H1 (cell line): ENCODE data around the gene TBX21. TPM values are rescaled to one million over a fixed set of nuclear protein-coding genes. Genes with fewer than 3 reads are reported as not detected.

ENCODE experiments used
- CTCF ChIA-PET: fragments of 300-600 bp; sonication (Branson Sonifier 250); formaldehyde crosslinking; loops from one replicate; lab custom pipeline; 2021; ENCODE audit not compliant: partially characterized antibody; lab: Charles Lee
- POLR2A ChIA-PET: fragments of 300-600 bp; sonication (Branson Sonifier 250); formaldehyde crosslinking; loops from one replicate; lab custom pipeline; 2021; ENCODE audit warnings: inconsistent platforms; ENCODE audit not compliant: partially characterized antibody; lab: Charles Lee
- DNase-seq, 2 experiments: peaks; one replicate each; pipeline versions ENCODE4 v3.0.0 to v3.0.0-alpha.2; 2010 to 2022; ENCODE audit warnings: low spot score in 2 of 2, low read depth in 1 of 2, mixed read lengths in 1 of 2
- FAIRE-seq: peaks from 2 replicates; lab custom pipeline; 2011; peaks lifted over from hg19 to GRCh38; lab: Jason Lieb, UNC
- H2AFZ ChIP-seq: 2 replicates; pipeline ENCODE4 v1.8.1; 2012; ENCODE audit warnings: low read length, inconsistent platforms
- H2AK5ac ChIP-seq: 2 replicates; pipeline ENCODE4 v1.6.1; 2013; ENCODE audit warnings: low read depth, low read length
- H2BK120ac ChIP-seq: replicated peaks from 2 replicates; pipeline ENCODE3; 2013; ENCODE audit warnings: low read depth, low read length, inconsistent platforms
- H2BK12ac ChIP-seq: 2 replicates; pipeline ENCODE4 v1.6.1; 2013; ENCODE audit warnings: low read depth, low read length
- H2BK15ac ChIP-seq: 2 replicates; pipeline ENCODE4 v1.6.1; 2013; ENCODE audit warnings: low read length
- H2BK20ac ChIP-seq: 2 replicates; pipeline ENCODE4 v1.6.1; 2013; ENCODE audit warnings: low read length
- H2BK5ac ChIP-seq: 2 replicates; pipeline ENCODE4 v1.6.1; 2013; ENCODE audit warnings: low read depth, low read length
- H3K14ac ChIP-seq: 2 replicates; pipeline ENCODE4 v1.6.1; 2013; ENCODE audit warnings: inconsistent platforms; ENCODE audit not compliant: insufficient read length
- H3K18ac ChIP-seq: 2 replicates; pipeline ENCODE4 v1.6.1; 2013; ENCODE audit warnings: low read length; ENCODE audit errors: extremely low read depth
- H3K23ac ChIP-seq: 2 replicates; pipeline ENCODE4 v1.6.1; 2013; ENCODE audit warnings: inconsistent platforms; ENCODE audit not compliant: insufficient read length
- H3K23me2 ChIP-seq: 2 replicates; pipeline ENCODE4 v1.6.1; 2013; ENCODE audit warnings: low read depth, low read length
- H3K27ac ChIP-seq: 2 replicates; pipeline ENCODE4 v1.6.1; 2011; ENCODE audit warnings: low read depth, low read length, inconsistent platforms
- H3K27me3 ChIP-seq, 4 experiments: replicated peaks in 1 of 4; 1 replicate in 1 of 4; 2 replicates in 3 of 4; pipeline versions ENCODE4 v1.6.1 to v1.8.1; 2011 to 2013; ENCODE audit warnings: low read length in 3 of 4, mild to moderate bottlenecking in 3 of 4, inconsistent platforms in 2 of 4, mixed read lengths in 2 of 4, moderate library complexity in 1 of 4; ENCODE audit not compliant: control insufficient read depth in 3 of 4, insufficient read depth in 3 of 4; ENCODE audit errors: extremely low read depth in 1 of 4
- H3K36me3 ChIP-seq, 4 experiments: 2 replicates each; pipeline versions ENCODE4 v1.6.1 to v1.8.1; 2011 to 2013; ENCODE audit warnings: mild to moderate bottlenecking in 4 of 4, low read length in 3 of 4, moderate library complexity in 2 of 4, control low read depth in 1 of 4, inconsistent platforms in 1 of 4; ENCODE audit not compliant: insufficient read depth in 4 of 4, control insufficient read depth in 2 of 4
- H3K4ac ChIP-seq: replicated peaks from 2 replicates; pipeline ENCODE3; 2013; ENCODE audit warnings: low read length, low read depth, mixed read lengths, inconsistent platforms; ENCODE audit not compliant: insufficient read length
- H3K4me1 ChIP-seq, 4 experiments: replicated peaks in 1 of 4; 1 replicate in 1 of 4; 2 replicates in 3 of 4; pipeline versions ENCODE4 v1.6.1 to v1.8.1; 2011 to 2013; ENCODE audit warnings: low read length in 3 of 4, inconsistent platforms in 2 of 4, mixed read lengths in 1 of 4; ENCODE audit not compliant: insufficient read depth in 4 of 4, control insufficient read depth in 3 of 4
- H3K4me2 ChIP-seq, 2 experiments: 2 replicates each; pipeline versions ENCODE4 v1.6.1 to v1.8.1; 2011 to 2013; ENCODE audit warnings: low read depth in 2 of 2, low read length in 2 of 2, control low read depth in 1 of 2, inconsistent platforms in 1 of 2, mild to moderate bottlenecking in 1 of 2; ENCODE audit not compliant: insufficient read depth in 1 of 2
- H3K4me3 ChIP-seq, 4 experiments: fragments of 200-600, 300-600 bp in 1 of 4; sonication (generic), shearing (Covaris generic), sonication (Bioruptor Twin) in 1 of 4; 2 replicates each; pipeline versions ENCODE4 v1.5.1 to v1.8.1; 2011 to 2016; ENCODE audit warnings: low read length in 4 of 4, low read depth in 3 of 4, control low read depth in 2 of 4, inconsistent platforms in 2 of 4, mild to moderate bottlenecking in 2 of 4, mixed read lengths in 1 of 4, moderate library complexity in 1 of 4; ENCODE audit not compliant: insufficient read depth in 2 of 4; ENCODE audit errors: extremely low read depth in 1 of 4
- H3K56ac ChIP-seq: replicated peaks from 2 replicates; pipeline ENCODE3; 2013; ENCODE audit warnings: low read depth, mild to moderate bottlenecking, mixed read lengths, low read length, inconsistent platforms; ENCODE audit not compliant: insufficient read length
- H3K79me1 ChIP-seq: 2 replicates; pipeline ENCODE4 v1.6.1; 2013; ENCODE audit warnings: low read depth, low read length, control low read depth
- H3K79me2 ChIP-seq, 2 experiments: 2 replicates each; pipeline versions ENCODE4 v1.6.1 to v1.8.1; 2012 to 2013; ENCODE audit warnings: low read length in 2 of 2, mild to moderate bottlenecking in 2 of 2, inconsistent platforms in 1 of 2; ENCODE audit not compliant: insufficient read depth in 2 of 2, control insufficient read depth in 1 of 2
- H3K9ac ChIP-seq, 4 experiments: replicated peaks in 1 of 4; 1 replicate in 1 of 4; 2 replicates in 3 of 4; pipeline versions ENCODE4 v1.6.1 to v1.8.1; 2011 to 2013; ENCODE audit warnings: low read depth in 3 of 4, low read length in 3 of 4, control low read depth in 2 of 4, mild to moderate bottlenecking in 2 of 4, moderate library complexity in 2 of 4, inconsistent platforms in 1 of 4; ENCODE audit errors: extremely low read depth in 1 of 4
- H3K9me3 ChIP-seq, 2 experiments: 2 replicates each; pipeline versions ENCODE4 v1.6.1 to v1.8.1; 2012 to 2013; ENCODE audit warnings: mild to moderate bottlenecking in 2 of 2, moderate library complexity in 2 of 2, control low read depth in 1 of 2, inconsistent platforms in 1 of 2, low read depth in 1 of 2, low read length in 1 of 2, mixed read lengths in 1 of 2; ENCODE audit not compliant: insufficient read depth in 2 of 2
- H4K20me1 ChIP-seq, 2 experiments: replicated peaks in 1 of 2; 2 replicates each; pipeline versions ENCODE3 to v1.8.1; 2011 to 2013; ENCODE audit warnings: inconsistent platforms in 2 of 2, low read length in 2 of 2, mild to moderate bottlenecking in 1 of 2; ENCODE audit not compliant: insufficient read depth in 2 of 2, control insufficient read depth in 1 of 2
- H4K5ac ChIP-seq: 2 replicates; pipeline ENCODE4 v1.6.1; 2013; ENCODE audit warnings: low read length, low read depth, mixed read lengths, inconsistent platforms; ENCODE audit not compliant: insufficient read length
- H4K8ac ChIP-seq: 2 replicates; pipeline ENCODE4 v1.8.0; 2013; ENCODE audit warnings: mild to moderate bottlenecking, moderate library complexity, low read length, inconsistent platforms; ENCODE audit not compliant: insufficient read depth; ENCODE audit errors: extremely low read depth
- H4K91ac ChIP-seq: replicated peaks from 2 replicates; pipeline ENCODE3; 2013; ENCODE audit warnings: low read length, mixed read lengths, inconsistent platforms; ENCODE audit not compliant: insufficient read length
- BACH1 ChIP-seq: IDR thresholded peaks from 2 replicates; pipeline ENCODE4 v1.6.1; 2012; ENCODE audit warnings: low read length, improper control_type of control experiment
- BCL11A ChIP-seq, 2 experiments: IDR thresholded peaks; one replicate each; pipeline ENCODE4 v1.6.1; 2011; ENCODE audit warnings: low read depth in 2 of 2, low read length in 2 of 2, mild to moderate bottlenecking in 2 of 2
- BRCA1 ChIP-seq: IDR thresholded peaks from 2 replicates; pipeline ENCODE4 v1.6.1; 2012; ENCODE audit warnings: low read depth, low read length, improper control_type of control experiment
- CBX5 ChIP-seq: fragments of 300-800, 300-1000 bp; sonication (generic); IDR thresholded peaks from 2 replicates; pipeline ENCODE4 v1.7.1; 2016; ENCODE audit warnings: antibody characterized with exemption, low read length, low read depth
- CBX8 ChIP-seq: fragments of 300-800, 300-1000 bp; sonication (generic); IDR thresholded peaks from 2 replicates; pipeline ENCODE4 v1.7.1; 2016; ENCODE audit warnings: low read depth, low read length, borderline replicate concordance
- CTBP2 ChIP-seq: IDR thresholded peaks from 2 replicates; pipeline ENCODE4 v1.7.0; 2011; ENCODE audit warnings: borderline replicate concordance, mild to moderate bottlenecking, moderate library complexity, mixed read lengths, low read length; ENCODE audit not compliant: insufficient read depth, insufficient read length
- EP300 ChIP-seq, 2 experiments: IDR thresholded peaks; 1 replicate in 1 of 2; 2 replicates in 1 of 2; pipeline ENCODE4 v1.6.1; 2011 to 2012; ENCODE audit warnings: low read depth in 2 of 2, low read length in 2 of 2, mild to moderate bottlenecking in 2 of 2, borderline replicate concordance in 1 of 2, inconsistent platforms in 1 of 2, moderate library complexity in 1 of 2
- GABPA ChIP-seq: IDR thresholded peaks from 2 replicates; pipeline ENCODE4 v1.6.1; 2011; ENCODE audit warnings: mild to moderate bottlenecking, low read length, moderate library complexity, borderline replicate concordance; ENCODE audit not compliant: insufficient read depth
- KDM5A ChIP-seq: fragments of 200-600 bp; IDR thresholded peaks from 2 replicates; pipeline ENCODE4 v1.7.1; 2012; ENCODE audit warnings: mild to moderate bottlenecking, low read length, inconsistent platforms, mixed read lengths
- SP1 ChIP-seq: IDR thresholded peaks from 2 replicates; pipeline ENCODE4 v1.6.1; 2011; ENCODE audit warnings: low read depth, low read length
- TBP ChIP-seq: IDR thresholded peaks from 2 replicates; pipeline ENCODE4 v1.6.1; 2011; ENCODE audit warnings: low read depth, low read length, improper control_type of control experiment
- TEAD4 ChIP-seq: IDR thresholded peaks from 2 replicates; pipeline ENCODE4 v1.6.1; 2012; ENCODE audit warnings: low read depth, low read length, inconsistent platforms, mixed read lengths
- WGBS, 2 experiments: shearing (Covaris generic) in 1 of 2; methylation state at CpG; one replicate each; pipeline versions ENCODE4 v1.1.6 to v1.1.7; 2013 to 2015; ENCODE audit warnings: low lambda C conversion rate in 2 of 2, mixed read lengths in 2 of 2, inconsistent platforms in 1 of 2, low coverage in 1 of 2, missing lambda C conversion rate in 1 of 2; ENCODE audit not compliant: insufficient replicate concordance in 2 of 2, insufficient coverage in 1 of 2, insufficient read length in 1 of 2; ENCODE audit errors: extremely low coverage in 1 of 2, missing lambda C conversion rate in 1 of 2; 5-methylcytosine and 5-hydroxymethylcytosine counted together
- polyA plus RNA-seq, 7 experiments: library from polyadenylated mRNA; depleted of rRNA in 3 of 7; stranded (reverse) in 5 of 7; unstranded in 2 of 7; fragments of >200 nt in 5 of 7; fragments of 200-250 nt in 2 of 7; gene quantifications; 1 replicate in 5 of 7; 2 replicates in 1 of 7; 4 replicates in 1 of 7; pipeline versions ENCODE4 v1.2.1 to v1.2.3, GENCODE V29; 2011 to 2013; ENCODE audit warnings: missing spikeins in 2 of 7, mixed read lengths in 2 of 7
- total RNA-seq: library from RNA; stranded (reverse); fragmentation: NEBNext Ultra II Directional; extraction: Animal tissue kit (Norgen Biotek cat#: 25700); gene quantifications from 2 replicates; pipeline ENCODE4 v1.2.1, GENCODE V29; 2021

Gene TBX21
- total and polyA plus RNA-seq, 2 of the 8 experiments (the other 6 are each of a cell fraction or from before 2014, with no cell fraction given): not detected

DNA sequence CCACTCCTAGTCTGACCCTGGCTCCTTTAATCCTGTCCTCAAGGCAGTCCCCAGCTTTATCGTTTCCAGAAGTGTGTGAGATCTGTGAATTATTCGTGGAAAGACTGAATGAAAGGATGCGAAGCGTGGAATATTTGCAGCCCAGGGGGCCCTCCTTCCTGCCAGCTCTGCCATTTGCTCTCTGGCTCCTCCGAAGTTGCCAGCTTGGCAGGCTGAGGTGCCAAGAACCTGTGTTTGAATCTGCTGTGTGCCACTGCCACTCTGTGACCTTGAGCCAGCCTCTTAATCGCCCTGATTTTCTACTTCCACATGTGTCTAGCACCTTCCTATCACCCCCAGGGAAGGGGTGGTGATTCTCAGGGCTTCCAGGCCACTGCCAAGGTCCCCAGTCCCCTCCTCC, 28.3 kb upstream of the TBX21 start:
- H3K14ac ChIP-seq: no peak overlapping the region
- H3K27me3 ChIP-seq: peaks cover 0 to 14% (median 5%) of the 10 kb centered on the region in 4 experiments; a peak in 4 of 7 replicates
- H3K4me1 ChIP-seq: peaks cover 0 to 5% (median 3%) of the 10 kb centered on the region in 4 experiments; a peak in 5 of 7 replicates
- no peak overlapping the region for H3K56ac ChIP-seq
- H3K23me2 ChIP-seq: peaks cover 2% of the 10 kb centered on the region; the same call in 1 of the 2 replicates
- POLR2A ChIA-PET: interaction anchor here (0.7 to 2.3 kb wide), 7 partner anchors 12 to 106 kb away, joined by 3 to 6 read pairs (median 4); no protein-coding TSS in a partner anchor
- H2BK120ac ChIP-seq: no peak overlapping the region
- H3K9ac ChIP-seq: no peak overlapping the region
- H3K4me2 ChIP-seq: no peak overlapping the region
- H3K4ac ChIP-seq: no peak overlapping the region
- H2BK5ac ChIP-seq: no peak overlapping the region
- no peak overlapping the region for H3K23ac ChIP-seq
- FAIRE-seq (no peak), DNase-seq (no peak)
- TF ChIP-seq SP1 (no peak), GABPA (no peak), CBX8 (no peak), BACH1 (no peak), CTBP2 (no peak), BCL11A (IDR thresholded peaks at IDR 0.05; ENCODE audit: low read depth in 2 of 2, low read length in 2 of 2) (no peak), CBX5 (no peak), BRCA1 (no peak), TEAD4 (no peak), KDM5A (no peak), EP300 (IDR thresholded peaks at IDR 0.05; ENCODE audit: borderline replicate concordance in 1 of 2, low read depth in 2 of 2, low read length in 2 of 2) (no peak), TBP (no peak)
- H4K91ac ChIP-seq: no peak overlapping the region
- H2AFZ ChIP-seq: no peak overlapping the region
- H2AK5ac ChIP-seq: no peak overlapping the region
- CTCF ChIA-PET: interaction anchor here (0.8 to 19.8 kb wide), 5 partner anchors 11 to 39 kb away, joined by 3 to 441 read pairs (median 3); partner anchors contain the start of gene TBX21
- no peaks in the 10 kb centered on the region for H3K79me2 ChIP-seq
- no peak overlapping the region for H2BK15ac ChIP-seq
- H3K18ac ChIP-seq: no peak overlapping the region
- no peaks in the 10 kb centered on the region for H3K79me1 ChIP-seq
- no peak overlapping the region for H4K8ac ChIP-seq
- H3K9me3 ChIP-seq: no peaks in the 10 kb centered on the region
- peaks cover 0 to 2% of the 10 kb centered on the region in 2 experiments for H4K20me1 ChIP-seq
- no peak overlapping the region for H3K27ac ChIP-seq
- WGBS, 2 experiments: 88% methylated on average over 6 of the region's 6 CpGs; no CpG with 5 or more reads in 1 of the 2 experiments
- H3K4me3 ChIP-seq: no peak overlapping the region
- no peak overlapping the region for H2BK12ac ChIP-seq
- no peak overlapping the region for H4K5ac ChIP-seq
- no peak overlapping the region for H2BK20ac ChIP-seq
- no peaks in the 10 kb centered on the region for H3K36me3 ChIP-seq
